MM.1S (cell line): ENCODE results near the gene CHI3L1.

Experiments used
- DNase-seq: peaks from one replicate; pipeline ENCODE4 v3.0.0-alpha.2; 2015
- H2AFZ ChIP-seq: fragments of 300-600 bp; sonication (generic); 2 replicates; pipeline ENCODE4 v1.6.0; 2016; ENCODE audit warnings: antibody characterized with exemption, low read length
- H3F3A ChIP-seq: fragments of 300-600 bp; sonication (generic); 2 replicates; pipeline ENCODE4 v1.6.1; 2016; ENCODE audit warnings: mild to moderate bottlenecking, antibody characterized with exemption, low read length, moderate library complexity, mixed read lengths; ENCODE audit not compliant: insufficient read depth
- H3K27ac ChIP-seq: fragments of 300-600 bp; sonication (generic); 2 replicates; pipeline ENCODE4 v1.5.1; 2016; ENCODE audit warnings: mild to moderate bottlenecking, low read length
- H3K27me3 ChIP-seq: fragments of 300-600 bp; sonication (generic); replicated peaks from 2 replicates; pipeline ENCODE4 v1.6.0; 2016; ENCODE audit warnings: low read length; ENCODE audit not compliant: insufficient read depth
- H3K36me3 ChIP-seq: fragments of 300-600 bp; sonication (generic); replicated peaks from 2 replicates; pipeline ENCODE4 v1.6.1; 2016; ENCODE audit warnings: mild to moderate bottlenecking, low read length, mixed read lengths; ENCODE audit not compliant: insufficient read depth
- H3K4me1 ChIP-seq: fragments of 300-600 bp; sonication (generic); 2 replicates; pipeline ENCODE4 v1.6.1; 2016; ENCODE audit warnings: low read length, mixed read lengths
- H3K4me2 ChIP-seq: fragments of 300-600 bp; sonication (generic); 2 replicates; pipeline ENCODE4 v1.6.0; 2016; ENCODE audit warnings: low read depth, low read length
- H3K4me3 ChIP-seq: fragments of 300-600 bp; sonication (generic); 2 replicates; pipeline ENCODE4 v1.5.1; 2016; ENCODE audit warnings: low read length, mixed read lengths
- H3K79me2 ChIP-seq: fragments of 300-600 bp; sonication (generic); 2 replicates; pipeline ENCODE4 v1.6.1; 2016; ENCODE audit warnings: mixed run types, low read length, mixed read lengths
- H3K9ac ChIP-seq: fragments of 300-600 bp; sonication (generic); 2 replicates; pipeline ENCODE4 v1.6.1; 2016; ENCODE audit warnings: low read length, mixed read lengths
- H3K9me2 ChIP-seq: fragments of 300-600 bp; sonication (generic); replicated peaks from 2 replicates; pipeline ENCODE4 v1.6.1; 2016; ENCODE audit warnings: mild to moderate bottlenecking, low read length, mixed read lengths; ENCODE audit not compliant: insufficient read depth
- H3K9me3 ChIP-seq: fragments of 300-600 bp; sonication (generic); replicated peaks from 2 replicates; pipeline ENCODE4 v1.6.1; 2016; ENCODE audit warnings: mild to moderate bottlenecking, low read length, mixed read lengths; ENCODE audit not compliant: insufficient read depth
- H4K20me1 ChIP-seq: fragments of 300-600 bp; sonication (generic); 2 replicates; pipeline ENCODE4 v1.6.1; 2016; ENCODE audit warnings: mild to moderate bottlenecking, low read length, moderate library complexity, mixed read lengths; ENCODE audit not compliant: insufficient read depth
- EZH2 ChIP-seq: fragments of 300-600 bp; sonication (generic); optimal IDR thresholded peaks from 2 replicates; pipeline ENCODE3; 2017; ENCODE audit warnings: low read depth, mild to moderate bottlenecking, antibody characterized with exemption, low read length, mixed read lengths
- EZH2phosphoT487 ChIP-seq: fragments of 300-600 bp; sonication (generic); IDR thresholded peaks from 2 replicates; pipeline ENCODE4 v1.6.1; 2018; ENCODE audit warnings: antibody characterized with exemption, low read length
- TF ChIP-seq, protein P1 (sequence below): fragments of 300-600 bp; sonication (generic); IDR thresholded peaks from 2 replicates; pipeline ENCODE4 v1.5.1; 2016; ENCODE audit warnings: antibody characterized with exemption, low read length, mixed read lengths

CHI3L1 gene

DNA sequence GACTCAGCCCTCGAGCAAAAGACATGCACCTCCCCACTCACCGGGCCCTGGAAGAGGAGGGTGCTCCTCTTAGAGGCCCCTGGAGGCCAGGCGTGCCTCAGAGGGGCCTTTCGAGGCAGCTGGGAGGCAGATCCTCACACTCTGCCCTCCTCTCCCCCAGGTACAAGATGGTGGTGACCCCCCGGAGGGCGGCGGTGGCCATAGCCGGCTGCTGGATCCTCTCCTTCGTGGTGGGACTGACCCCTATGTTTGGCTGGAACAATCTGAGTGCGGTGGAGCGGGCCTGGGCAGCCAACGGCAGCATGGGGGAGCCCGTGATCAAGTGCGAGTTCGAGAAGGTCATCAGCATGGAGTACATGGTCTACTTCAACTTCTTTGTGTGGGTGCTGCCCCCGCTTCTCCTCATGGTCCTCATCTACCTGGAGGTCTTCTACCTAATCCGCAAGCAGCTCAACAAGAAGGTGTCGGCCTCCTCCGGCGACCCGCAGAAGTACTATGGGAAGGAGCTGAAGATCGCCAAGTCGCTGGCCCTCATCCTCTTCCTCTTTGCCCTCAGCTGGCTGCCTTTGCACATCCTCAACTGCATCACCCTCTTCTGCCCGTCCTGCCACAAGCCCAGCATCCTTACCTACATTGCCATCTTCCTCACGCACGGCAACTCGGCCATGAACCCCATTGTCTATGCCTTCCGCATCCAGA is 21.3 kb downstream of the CHI3L1 start:
- no peaks in the 10 kb centered on the region for H3K9me2 ChIP-seq
- H3K79me2 ChIP-seq: no peaks in the 10 kb centered on the region
- H3K9ac ChIP-seq: no peak overlapping the region
- H2AFZ ChIP-seq: no peak overlapping the region
- H3K27me3 ChIP-seq: no peaks in the 10 kb centered on the region
- peaks cover 7% of the 10 kb centered on the region; the same call in 1 of the 2 replicates for H3K4me1 ChIP-seq
- no peaks in the 10 kb centered on the region for H4K20me1 ChIP-seq
- TF ChIP-seq EZH2: no peak
- TF ChIP-seq, protein P1, sequence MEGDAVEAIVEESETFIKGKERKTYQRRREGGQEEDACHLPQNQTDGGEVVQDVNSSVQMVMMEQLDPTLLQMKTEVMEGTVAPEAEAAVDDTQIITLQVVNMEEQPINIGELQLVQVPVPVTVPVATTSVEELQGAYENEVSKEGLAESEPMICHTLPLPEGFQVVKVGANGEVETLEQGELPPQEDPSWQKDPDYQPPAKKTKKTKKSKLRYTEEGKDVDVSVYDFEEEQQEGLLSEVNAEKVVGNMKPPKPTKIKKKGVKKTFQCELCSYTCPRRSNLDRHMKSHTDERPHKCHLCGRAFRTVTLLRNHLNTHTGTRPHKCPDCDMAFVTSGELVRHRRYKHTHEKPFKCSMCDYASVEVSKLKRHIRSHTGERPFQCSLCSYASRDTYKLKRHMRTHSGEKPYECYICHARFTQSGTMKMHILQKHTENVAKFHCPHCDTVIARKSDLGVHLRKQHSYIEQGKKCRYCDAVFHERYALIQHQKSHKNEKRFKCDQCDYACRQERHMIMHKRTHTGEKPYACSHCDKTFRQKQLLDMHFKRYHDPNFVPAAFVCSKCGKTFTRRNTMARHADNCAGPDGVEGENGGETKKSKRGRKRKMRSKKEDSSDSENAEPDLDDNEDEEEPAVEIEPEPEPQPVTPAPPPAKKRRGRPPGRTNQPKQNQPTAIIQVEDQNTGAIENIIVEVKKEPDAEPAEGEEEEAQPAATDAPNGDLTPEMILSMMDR: no peak
- TF ChIP-seq EZH2phosphoT487: no peak
- no peaks in the 10 kb centered on the region for H3F3A ChIP-seq
- H3K4me3 ChIP-seq: no peak overlapping the region
- H3K27ac ChIP-seq: no peak overlapping the region
- H3K36me3 ChIP-seq: no peaks in the 10 kb centered on the region
- no peak overlapping the region for H3K4me2 ChIP-seq
- no peak for DNase-seq
- H3K9me3 ChIP-seq: no peaks in the 10 kb centered on the region

DNA sequence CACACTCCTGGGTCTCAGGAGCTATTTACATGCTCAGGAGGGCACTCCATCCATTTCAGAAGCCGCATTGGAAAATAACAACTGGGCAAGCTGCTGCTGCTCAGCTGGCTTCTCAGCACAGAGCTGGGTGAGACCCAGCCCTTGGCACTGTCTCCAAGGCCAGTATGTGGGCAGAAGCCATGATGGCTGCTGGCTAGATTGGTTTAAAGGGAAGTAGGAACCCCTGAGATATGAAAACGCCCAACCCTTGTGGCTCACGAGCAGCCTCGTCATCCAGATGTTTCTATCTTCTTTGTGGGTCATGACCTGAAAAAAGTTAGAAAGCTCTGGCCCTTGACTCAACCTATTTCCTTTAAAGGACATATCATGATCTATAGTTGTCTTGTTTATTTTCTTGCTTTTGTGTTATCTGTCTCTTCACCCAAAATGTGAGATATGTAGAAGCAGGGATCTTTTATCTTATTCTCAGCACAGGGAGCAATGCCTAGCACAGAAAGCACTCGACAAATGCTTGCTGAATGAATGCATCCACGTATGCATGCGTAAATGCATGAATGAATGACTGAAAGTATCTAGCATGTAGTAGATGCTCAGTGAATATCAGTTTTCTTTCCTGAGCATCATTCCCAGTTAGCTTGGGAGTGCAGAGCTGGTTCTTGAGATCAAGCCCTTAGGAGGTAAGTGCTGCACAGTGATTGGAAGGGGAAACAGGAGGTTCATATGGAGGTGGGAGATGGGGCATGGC is 22.4 kb downstream of the CHI3L1 start:
- no peaks in the 10 kb centered on the region for H3K9me2 ChIP-seq
- no peak for DNase-seq
- no peaks in the 10 kb centered on the region for H3K9me3 ChIP-seq
- no peaks in the 10 kb centered on the region for H4K20me1 ChIP-seq
- H2AFZ ChIP-seq: no peak overlapping the region
- no peaks in the 10 kb centered on the region for H3F3A ChIP-seq
- no peak overlapping the region for H3K27ac ChIP-seq
- H3K79me2 ChIP-seq: no peaks in the 10 kb centered on the region
- no peaks in the 10 kb centered on the region for H3K36me3 ChIP-seq
- TF ChIP-seq EZH2 (no peak), EZH2phosphoT487 (no peak)
- TF ChIP-seq, protein P1: no peak
- H3K4me2 ChIP-seq: no peak overlapping the region
- no peaks in the 10 kb centered on the region for H3K27me3 ChIP-seq
- no peak overlapping the region for H3K9ac ChIP-seq
- H3K4me3 ChIP-seq: no peak overlapping the region
- peaks cover 7% of the 10 kb centered on the region; the same call in 1 of the 2 replicates for H3K4me1 ChIP-seq

DNA sequence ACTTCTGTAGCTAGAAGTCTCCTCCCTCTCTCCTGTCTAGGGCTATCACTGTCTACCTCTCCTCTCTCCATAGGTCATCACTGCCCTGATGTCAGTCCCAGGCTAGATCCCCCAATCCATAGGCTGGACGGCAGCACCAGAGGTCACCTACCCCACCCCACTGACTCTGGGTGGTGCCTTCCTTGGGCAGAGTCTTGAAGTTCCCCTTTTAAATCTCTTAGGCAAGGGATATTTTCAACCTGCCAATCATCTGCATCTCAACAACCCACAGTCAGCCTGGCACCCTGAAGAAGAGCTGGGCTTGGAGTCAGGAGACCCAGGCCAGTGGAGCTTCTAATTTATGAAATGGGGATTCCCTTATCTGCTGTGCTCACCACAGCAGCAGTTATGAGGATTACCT is 24.1 kb downstream of the CHI3L1 start:
- Histone ChIP-seq H3K27ac (no peak overlapping the region), H2AFZ (no peak overlapping the region), H3K27me3 (no peaks in the 10 kb centered on the region), H3K9me3 (no peaks in the 10 kb centered on the region), H3K4me1 (peaks cover 7% of the 10 kb centered on the region; the same call in 1 of the 2 replicates), H3K4me3 (no peak overlapping the region), H3K9me2 (no peaks in the 10 kb centered on the region), H3F3A (no peaks in the 10 kb centered on the region), H3K79me2 (no peaks in the 10 kb centered on the region), H3K36me3 (no peaks in the 10 kb centered on the region), H3K9ac (no peak overlapping the region), H4K20me1 (no peaks in the 10 kb centered on the region), H3K4me2 (no peak overlapping the region)
- no peak for DNase-seq
- no peak for TF ChIP-seq EZH2
- TF ChIP-seq, protein P1: no peak
- TF ChIP-seq EZH2phosphoT487: no peak
